HG03139 (cell line): ENCODE data around the gene DAAM1.

Experiments used
- ATAC-seq: cut with Tn5 transposase; IDR thresholded peaks from one replicate; pipeline ENCODE4 v1.9.1; 2021; ENCODE audit not compliant: unreplicated experiment

The DAAM1 gene

GRCh38 chr14:59215757-59216156 is 27.3 kb downstream of the DAAM1 start:
- ATAC-seq = no peak

GRCh38 chr14:59217011-59217410 is 28.5 kb downstream of the DAAM1 start:
- ATAC-seq = no peak

- no peak for ATAC-seq
Measured at GRCh38 chr14:59221568-59221967, 33.1 kb downstream of the DAAM1 start.

- no peak for ATAC-seq
Measured at GRCh38 chr14:59224341-59224740, 35.9 kb downstream of the DAAM1 start.

GRCh38 chr14:59225281-59225680 is 36.8 kb downstream of the DAAM1 start:
- ATAC-seq = no peak

- no peak for ATAC-seq
Measured at GRCh38 chr14:59228421-59228820, 40.0 kb downstream of the DAAM1 start.

- no peak for ATAC-seq
Measured at GRCh38 chr14:59229653-59230406, 41.4 kb downstream of the DAAM1 start.

- ATAC-seq = no peak
Measured at GRCh38 chr14:59236195-59236594, 47.7 kb downstream of the DAAM1 start.

- ATAC-seq = no peak
Measured at GRCh38 chr14:59238216-59238615, 49.7 kb downstream of the DAAM1 start.

- ATAC-seq = no peak
Measured at GRCh38 chr14:59239022-59239421, 50.6 kb downstream of the DAAM1 start.

GRCh38 chr14:59240356-59240755 is 51.9 kb downstream of the DAAM1 start:
- ATAC-seq = peak; percentile 77

- ATAC-seq = no peak
Measured at GRCh38 chr14:59241121-59241520, 52.7 kb downstream of the DAAM1 start.

- no peak for ATAC-seq
Measured at GRCh38 chr14:59243174-59243573, 54.7 kb downstream of the DAAM1 start.

GRCh38 chr14:59244581-59244980 is 56.1 kb downstream of the DAAM1 start:
- ATAC-seq = no peak

GRCh38 chr14:59245809-59246295 is 57.4 kb downstream of the DAAM1 start:
- ATAC-seq = peak; percentile 74

GRCh38 chr14:59246566-59246965 is 58.1 kb downstream of the DAAM1 start:
- no peak for ATAC-seq

GRCh38 chr14:59247801-59248584 is 59.5 kb downstream of the DAAM1 start:
- no peak for ATAC-seq

GRCh38 chr14:59249029-59249428 is 60.6 kb downstream of the DAAM1 start:
- no peak for ATAC-seq

GRCh38 chr14:59251811-59252771 is 63.6 kb downstream of the DAAM1 start:
- no peak for ATAC-seq

GRCh38 chr14:59252772-59253500 is 64.5 kb downstream of the DAAM1 start:
- no peak for ATAC-seq
